Suppressor macrophage treated with lipopolysaccharide for 4 hours (primary cell): ENCODE data around the gene GTPBP6.
"Not testable (repeated sequence)": the region's sequence is repeated elsewhere in the genome, so short reads cannot be mapped to it uniquely, and the experiment has no call there.

ENCODE experiments used
- DNase-seq: peaks from one replicate; pipeline ENCODE4 v3.0.0-alpha.2; 2020

GTPBP6 gene

DNA sequence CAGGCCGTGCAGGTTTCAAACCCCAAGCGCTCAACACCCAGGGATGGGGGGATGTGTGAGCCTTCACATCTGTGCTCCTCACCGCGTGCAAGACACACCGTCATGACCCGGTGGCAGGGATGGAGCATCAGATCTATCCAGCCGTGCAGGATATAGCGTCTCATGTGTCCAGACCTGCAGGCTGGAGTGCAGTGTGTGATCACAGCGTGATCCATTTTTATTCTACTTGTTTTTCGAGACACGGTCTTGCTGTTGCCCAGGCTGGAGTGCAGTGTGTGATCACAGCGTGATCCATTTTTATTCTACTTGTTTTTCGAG, 32.7 kb upstream of the GTPBP6 start:
- not testable (repeated sequence) for DNase-seq

DNA sequence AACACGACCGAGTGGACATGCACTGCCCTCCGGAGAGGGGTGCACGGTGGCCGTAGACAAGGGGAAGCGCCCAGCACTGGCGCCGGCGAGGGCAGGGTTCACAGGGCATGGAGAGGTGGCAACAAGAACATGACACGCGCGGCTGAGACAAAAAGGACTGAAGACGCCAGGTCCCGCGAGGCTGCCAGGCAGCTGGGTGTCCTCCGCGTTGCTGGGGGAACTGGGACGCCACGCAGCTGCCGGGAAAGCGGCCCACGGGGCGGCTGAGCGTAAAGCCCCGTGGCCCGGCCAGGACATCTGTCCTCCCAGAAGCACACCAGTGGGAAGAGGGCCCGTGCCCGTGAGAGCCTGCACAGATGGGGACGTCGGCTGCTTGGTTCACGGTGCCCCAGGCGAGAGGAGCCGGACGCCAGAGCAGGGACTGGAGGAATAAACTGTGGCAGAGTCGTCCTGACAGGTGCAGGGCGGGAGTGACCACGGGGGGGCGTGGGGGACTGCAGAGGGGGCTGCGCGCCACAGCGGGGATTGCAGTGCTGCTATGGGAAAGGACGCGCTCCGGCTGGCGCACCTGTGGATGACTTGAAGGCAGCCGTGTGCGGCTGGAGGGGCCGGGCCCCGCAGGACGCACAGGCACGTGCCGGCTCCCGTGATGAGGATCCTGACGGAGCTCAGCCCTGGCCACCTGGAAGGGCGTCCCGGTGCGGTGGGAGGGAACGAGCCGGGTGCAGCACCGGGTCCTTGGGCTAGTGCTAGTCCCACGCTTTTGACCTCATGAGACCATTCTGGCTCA, 32.1 kb upstream of the GTPBP6 start:
- no peak for DNase-seq

DNA sequence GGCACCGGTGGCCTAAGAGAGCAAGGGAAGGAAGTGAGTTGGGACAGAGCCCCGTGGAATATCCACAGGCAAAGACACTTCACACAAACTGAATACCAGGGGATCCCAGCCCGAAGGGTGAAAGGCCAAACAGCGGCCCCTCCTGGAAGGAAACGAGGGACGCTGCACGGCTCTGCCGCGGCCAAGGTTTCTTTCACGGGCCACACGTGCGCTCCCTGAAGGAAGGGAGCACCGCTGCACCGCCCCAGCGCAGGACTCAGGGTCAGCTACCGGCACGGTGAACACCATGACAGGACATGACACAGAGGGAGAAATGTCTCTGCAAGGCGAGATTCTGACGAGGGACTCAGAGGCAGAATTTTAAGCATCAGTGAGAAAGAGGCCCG, 31.5 kb upstream of the GTPBP6 start:
- no peak for DNase-seq

DNA sequence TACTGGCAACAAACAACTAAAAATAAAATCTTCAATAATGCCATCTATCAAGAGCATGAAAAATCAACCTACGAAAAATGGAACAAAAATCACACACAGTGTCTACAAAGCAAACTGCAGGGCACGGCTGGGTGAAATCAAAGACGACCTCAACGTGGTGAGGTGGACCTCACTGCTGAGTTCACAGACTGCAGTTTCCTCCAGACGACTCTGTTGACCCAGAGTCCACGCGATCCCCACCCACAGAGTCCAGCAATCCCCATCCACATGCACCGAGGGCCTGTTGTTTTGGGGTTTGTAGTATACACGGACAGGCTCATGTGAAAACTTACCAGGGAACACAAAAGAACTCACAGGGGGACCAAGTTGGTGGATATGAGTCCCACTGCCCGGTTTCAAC, 31.1 kb upstream of the GTPBP6 start:
- DNase-seq: no peak

DNA sequence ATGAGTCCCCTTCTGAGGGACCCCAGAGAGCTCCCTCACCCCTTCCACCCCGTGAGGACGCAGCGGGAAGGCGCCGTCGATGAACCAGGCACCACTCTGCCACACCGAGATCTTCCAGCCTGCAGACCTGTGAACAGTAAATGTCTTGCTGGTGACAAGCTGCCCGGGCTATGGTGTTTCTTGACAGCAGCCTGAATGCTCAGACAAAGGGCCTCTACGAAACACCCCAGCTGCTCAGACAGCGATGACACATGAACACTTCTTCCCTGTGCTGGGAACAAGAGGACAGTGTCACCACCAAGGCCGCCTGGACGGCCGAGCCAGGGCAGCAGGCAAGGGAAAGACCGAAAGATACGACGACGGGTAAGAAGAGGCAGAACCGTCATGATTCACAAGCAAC, 30.6 kb upstream of the GTPBP6 start:
- DNase-seq: no peak

DNA sequence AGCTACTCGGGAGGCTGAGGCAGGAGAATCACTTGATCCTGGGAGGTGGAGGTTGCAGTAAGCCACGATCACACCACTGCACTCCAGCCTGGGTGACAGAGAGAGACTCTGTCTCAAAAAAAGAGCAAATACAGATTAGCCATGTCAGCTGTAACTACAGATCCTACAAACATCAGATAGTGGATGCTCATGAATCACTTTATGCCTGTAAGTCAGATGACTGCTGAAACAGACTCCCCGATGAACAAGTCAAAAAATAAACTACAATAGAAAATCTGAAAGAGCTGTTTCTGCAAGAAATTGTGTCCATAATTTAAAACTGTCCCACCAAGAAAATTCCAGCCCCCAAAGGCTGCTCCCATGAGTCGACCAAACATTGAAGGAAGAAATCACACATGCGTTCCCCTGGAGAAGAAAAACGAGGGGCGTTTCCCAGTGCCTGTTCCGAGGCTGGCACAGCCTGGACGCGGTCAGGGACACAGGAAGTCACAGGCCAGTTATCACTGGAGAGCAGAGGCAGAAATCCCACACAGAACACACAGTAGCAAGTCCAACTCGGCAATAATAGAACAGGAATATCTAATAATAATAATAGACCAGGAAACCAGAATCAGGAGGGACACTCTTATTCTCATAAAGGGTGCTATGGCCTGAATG, 30.0 kb upstream of the GTPBP6 start:
- DNase-seq: no peak

DNA sequence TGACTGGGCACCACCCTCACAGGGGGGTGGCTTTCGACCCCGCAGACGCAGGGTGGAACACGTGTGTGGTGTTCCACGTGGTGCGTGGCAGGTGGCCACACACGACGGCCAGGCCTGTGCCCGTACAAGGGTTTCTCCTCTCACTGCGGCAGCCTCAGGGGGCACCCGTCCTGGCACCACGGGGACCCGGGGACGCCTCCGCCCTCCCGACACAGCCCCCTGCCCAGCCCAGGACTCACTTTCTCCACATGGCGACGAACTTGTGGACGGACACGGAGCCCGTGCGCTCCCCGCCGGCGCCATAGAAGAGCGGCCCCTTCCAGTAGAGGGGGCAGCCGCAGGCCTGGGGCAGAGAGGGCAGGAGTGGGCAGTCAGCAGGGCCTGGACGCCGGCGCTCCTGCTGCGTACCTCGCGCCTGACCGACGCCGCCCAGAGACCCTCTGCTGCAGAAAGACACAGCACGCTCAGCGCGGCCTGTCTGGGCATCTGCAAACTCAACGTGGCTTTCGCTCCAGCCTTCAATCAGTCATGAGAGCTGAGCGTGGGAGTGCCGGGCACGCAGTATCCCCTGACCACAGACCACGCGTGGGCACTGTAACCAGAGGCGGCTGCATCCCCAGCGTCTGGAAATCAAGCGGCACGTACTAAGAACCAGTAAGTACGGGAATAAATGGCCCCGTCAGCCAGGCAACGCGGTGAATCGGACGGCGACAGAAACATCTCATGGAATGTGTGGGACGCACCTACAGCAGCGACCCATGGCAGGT, 28.9 kb upstream of the GTPBP6 start:
- no peak for DNase-seq

DNA sequence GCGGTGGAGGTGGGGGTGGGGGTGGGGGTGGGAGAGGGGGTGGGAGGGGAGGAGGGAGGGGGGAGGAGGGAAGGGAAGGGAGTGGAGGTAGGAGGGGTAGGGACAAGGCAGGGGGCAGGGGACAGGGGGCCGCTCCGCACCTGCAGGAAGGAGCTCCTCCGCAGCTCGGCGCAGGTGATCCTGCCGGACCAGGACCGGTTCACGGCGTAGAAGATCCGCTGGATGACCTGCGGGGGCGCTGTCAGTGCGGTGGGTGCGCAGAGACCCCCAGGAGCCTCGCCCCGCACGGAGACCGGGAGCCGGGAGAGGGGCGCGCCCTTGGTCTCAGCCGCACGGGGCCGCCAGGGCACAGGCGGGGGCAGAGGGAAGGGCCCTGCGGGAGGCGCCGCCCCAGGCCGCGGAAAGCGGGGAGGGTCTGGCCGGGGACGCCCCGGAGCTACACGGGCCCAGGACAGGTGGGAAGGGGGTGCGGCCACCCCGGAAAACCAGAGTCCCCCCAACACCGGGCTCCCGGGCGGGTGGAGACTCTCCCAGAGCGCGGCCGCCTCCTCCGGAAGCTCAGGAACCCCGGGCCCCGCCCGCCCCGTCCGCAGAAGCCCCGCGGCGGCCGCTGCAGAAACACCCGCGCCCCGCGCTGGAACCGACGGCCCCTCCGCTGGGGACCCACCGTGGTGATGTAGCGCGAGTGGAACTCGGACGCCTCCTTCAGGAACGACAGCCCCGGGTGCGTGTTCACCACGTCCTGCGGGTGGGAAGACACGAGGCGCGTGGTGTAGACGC, 27.6 kb upstream of the GTPBP6 start:
- no peak for DNase-seq

DNA sequence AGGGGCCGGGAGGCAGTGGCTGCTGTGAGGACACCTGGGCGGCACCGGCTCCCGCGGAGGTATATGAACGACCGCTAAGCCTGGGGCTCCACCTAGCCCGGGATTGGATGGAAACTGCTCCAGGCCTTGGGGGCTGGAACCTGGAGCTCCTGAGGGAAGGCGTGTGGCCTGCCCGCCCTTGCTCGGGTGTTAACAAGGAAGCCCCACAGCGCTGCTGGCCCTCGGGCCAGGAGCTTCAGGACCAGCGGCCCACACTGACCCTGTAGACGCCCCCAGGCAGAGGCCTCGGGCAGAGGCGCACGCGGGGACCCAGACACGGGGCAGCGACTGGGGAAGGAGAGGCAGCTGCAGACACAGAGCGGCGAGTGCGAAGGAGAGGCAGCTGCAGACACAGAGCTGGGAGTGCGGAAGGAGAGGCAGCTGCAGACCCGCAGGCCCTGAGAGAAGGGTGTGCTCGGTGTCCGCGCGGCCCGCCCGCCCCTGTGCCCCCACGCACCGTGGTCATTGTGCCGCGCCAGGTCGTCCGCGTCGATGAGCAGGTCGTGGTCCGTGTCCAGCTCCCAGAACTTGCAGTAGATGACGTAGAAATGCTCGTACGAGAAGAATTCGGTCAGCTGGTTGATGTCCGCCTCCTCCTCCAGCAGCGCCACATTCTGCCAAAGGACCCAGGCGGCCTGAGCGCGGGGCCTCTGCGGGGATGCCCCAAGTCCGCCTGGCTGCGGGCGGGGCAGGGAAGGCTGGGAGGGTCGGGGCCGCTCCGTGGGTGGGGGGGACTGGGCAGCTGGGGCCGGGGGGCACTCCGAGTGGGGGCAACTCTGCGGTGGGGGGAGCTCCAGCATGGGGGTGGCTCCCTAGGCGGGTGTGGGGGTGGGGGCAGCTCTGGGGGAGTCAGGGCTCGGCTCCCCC, 26.7 kb upstream of the GTPBP6 start:
- DNase-seq: no peak

DNA sequence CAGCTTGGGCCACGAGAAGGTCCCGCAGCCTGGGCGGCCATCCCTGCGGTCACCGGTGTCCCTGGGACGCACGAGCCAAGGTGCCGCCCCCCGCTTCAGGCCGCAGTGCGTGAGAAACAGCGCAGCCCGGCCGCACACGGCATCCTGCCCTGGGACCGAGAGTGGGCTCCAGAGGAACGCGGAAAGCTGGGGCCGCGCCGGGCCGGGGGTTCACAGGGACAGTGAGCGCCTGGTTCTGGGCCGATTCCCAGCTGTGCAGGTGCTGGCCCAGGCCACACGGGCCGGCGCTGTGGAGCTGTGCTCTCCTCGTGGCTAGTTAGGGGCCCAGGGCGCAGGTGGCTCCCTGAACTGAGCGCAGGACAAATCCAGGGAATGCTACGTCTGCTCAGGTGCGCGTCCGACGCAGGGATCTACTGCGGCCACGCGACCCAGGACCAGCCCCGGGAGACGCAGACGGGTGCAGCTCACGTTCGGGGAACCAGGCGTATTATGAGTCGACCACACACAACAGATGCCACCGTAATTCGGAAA, 25.8 kb upstream of the GTPBP6 start:
- no peak for DNase-seq

DNA sequence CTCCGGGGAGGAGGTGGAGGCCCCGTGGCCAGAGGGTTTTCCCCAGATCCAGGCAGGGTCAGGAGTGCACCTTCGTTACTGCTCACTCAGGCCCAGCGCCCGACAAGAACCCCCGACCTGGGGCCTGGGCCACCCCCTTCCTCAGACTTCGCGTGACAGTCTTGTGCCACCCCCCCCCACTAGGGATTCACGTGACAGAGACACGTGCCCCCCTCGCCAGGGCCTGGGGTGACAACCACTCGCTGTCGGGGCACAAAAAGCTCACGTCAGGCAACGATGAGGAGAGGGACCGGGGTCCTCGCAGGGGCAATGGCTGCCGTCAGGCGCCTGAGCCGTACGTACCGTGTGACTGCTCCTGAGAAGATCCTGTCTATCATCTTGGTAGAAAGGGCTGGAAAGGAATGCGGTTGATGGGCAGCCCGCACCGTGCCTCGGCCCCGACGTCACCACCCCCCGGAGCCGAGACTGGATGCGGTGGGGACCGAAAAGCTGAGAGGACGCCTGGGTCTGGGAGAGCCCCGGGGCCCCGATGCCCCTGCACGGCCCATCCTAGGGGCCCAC, 23.0 kb upstream of the GTPBP6 start:
- no peak for DNase-seq

DNA sequence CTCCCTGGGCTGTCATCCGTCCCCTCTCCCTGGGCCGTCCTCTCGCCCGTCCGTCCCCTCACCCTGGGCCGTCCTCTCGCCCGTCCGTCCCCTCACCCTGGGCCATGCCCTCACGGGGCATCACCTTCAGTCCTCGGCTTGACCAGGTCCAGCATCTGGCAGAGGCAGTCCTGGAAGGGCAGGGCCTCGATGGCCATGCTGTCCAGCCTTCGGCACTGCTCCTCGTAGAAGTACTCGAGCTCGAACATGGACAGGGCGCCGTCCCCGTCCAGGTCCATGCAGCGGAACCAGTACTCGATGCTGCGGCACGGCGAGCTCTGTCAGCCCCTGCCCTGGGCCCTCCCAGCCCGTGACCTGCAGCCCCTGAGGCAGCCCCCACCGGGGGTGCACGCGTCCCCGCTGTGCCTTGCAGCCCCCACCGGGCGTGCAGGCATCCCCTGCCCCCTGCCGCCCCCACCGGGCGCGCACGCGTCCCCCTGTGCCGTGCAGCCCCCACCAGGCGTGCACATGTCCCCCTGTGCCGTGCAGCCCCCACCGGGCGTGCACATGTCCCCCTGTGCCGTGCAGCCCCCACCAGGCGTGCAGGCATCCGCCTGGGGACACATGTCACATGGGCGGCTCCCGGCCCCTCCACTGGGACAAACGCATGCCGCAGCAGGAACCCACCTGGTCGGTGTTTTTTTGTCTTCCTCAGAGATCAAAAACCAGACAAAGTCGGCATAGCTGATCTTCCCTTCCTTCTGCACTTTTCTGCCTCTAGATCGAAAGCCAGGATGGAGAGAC, 22.2 kb upstream of the GTPBP6 start:
- DNase-seq: no peak

DNA sequence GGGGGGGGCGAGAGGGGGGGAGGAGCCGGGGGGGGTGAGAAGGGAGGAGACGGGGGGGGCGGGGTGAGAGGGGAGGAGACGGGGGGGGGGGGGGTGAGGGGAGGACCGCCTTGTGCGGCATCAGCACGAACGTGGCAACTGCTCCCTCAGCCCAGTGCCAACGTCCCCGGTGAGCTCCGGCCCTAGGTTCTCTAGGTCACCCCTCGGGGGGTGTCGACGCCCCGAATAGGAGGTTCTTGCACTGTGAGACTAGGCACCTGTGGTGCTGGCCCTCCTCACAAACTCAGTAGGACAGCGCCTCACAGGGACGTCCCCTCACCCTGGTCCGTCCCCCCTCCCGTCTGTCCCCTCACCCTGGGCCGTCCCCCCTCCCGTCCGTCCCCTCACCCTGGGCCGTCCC, 21.5 kb upstream of the GTPBP6 start:
- no peak for DNase-seq

DNA sequence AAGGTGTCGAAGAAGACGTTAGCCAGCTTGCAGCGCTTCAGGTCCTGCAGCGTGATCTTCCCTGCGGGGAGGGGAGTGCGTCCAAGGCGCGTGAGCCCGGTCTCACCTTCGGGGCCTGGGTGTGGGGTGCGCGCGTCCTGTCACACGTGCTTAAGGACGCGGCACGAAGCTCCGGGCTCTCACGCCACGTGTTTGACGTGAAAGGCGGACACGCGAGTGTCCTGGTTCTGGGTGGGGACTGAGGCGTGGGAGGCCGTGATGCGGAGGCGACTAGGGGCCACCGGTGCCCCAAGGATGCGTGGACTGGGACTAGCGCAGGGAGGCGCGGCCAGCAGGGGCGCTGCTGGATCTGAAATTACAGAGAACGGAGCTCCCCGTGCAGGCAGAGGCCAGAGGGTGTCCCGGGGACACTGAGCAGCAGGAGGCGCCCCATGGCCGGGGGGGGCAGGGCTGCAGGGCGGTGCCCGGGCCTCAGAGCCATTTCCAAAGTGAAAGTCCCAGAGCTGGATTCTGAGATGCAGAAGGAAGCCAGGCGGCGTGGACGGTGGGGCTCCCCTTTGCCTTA, 20.3 kb upstream of the GTPBP6 start:
- no peak for DNase-seq

DNA sequence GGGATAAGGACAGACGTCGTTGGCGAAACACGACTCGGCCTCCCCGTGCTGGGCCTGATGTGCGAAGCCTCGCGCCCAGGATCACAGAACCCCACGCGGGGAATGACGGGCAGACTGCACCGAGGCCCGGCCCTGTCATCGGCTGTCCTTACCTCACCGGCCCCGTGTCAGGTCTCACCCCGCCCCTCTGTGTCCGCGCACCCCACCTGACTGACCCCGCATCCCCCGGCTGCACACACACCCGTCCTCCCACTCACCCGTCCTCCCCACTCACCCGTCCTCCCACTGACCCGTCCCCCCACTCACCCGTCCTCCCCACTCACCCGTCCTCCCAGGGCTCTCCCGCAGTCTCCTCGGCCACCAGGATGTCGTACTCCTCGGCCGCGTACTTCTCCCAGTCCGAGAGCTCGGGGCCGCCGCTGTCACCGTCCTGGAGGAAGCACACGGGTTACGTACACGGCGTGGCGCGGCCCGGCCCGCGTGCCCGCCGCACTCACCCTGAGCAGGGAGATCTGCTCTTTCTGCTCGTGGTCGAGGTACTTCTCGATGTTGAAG, 19.8 kb upstream of the GTPBP6 start:
- DNase-seq: no peak

DNA sequence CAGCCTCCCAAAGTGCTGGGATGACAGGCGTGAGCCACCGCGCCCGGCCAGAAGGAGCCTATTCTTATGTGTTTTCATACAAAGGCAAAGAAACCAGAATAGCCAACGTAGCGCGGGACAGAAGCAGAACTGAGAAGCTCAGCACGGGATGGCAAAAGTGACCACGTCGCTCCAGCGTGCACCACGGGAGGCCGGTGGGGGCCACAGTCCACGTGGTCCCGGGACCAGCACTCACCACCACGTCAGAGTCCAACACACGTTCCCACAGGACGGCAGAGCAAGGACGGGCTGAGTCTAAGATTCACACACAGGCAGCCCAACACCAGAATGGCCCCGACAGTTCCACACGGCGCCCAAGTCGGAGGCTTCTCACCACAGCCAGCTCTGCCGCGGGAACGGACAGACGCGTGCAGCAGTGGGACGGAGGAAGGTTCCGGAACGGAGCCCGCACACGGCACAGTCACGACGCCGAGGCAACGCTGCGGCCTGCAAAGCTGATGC, 18.8 kb upstream of the GTPBP6 start:
- DNase-seq: no peak

DNA sequence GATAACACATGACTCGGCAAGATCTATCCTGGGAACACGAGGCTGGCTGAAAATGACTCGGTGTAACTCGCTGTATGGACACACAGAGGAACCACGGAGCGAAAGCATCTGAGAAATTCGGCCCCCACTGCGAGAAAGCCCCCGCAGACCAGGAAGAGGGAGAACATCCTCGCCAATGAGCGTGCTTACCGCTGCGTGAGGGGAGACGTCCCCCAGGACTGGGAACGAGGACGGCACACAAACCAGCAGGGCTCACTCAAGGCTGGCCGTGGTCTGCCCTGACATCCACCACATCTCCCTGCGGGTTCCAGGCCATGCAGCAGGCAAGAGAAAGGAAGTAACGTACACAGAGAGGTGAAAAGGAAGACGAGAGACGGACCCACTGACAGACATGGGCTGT, 17.6 kb upstream of the GTPBP6 start:
- no peak for DNase-seq

DNA sequence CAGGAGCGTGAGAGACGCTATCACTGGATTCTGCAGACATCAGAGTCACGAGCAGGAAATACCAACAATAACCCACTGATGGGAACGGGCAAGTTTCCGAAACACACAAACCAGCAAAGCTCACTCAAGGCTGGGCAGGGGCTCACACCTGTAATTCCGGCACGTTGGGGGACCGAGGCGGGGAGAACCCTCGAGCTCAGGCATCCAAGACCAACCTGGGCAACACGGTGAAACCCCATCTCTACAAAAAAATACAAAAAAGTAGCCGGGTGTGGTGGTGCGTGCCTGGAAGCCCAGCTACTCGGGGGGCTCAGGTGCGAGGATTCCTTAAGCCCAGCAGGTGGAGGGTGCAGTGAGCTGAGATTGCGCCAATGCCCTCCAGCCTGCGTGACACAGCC, 17.2 kb upstream of the GTPBP6 start:
- no peak for DNase-seq

DNA sequence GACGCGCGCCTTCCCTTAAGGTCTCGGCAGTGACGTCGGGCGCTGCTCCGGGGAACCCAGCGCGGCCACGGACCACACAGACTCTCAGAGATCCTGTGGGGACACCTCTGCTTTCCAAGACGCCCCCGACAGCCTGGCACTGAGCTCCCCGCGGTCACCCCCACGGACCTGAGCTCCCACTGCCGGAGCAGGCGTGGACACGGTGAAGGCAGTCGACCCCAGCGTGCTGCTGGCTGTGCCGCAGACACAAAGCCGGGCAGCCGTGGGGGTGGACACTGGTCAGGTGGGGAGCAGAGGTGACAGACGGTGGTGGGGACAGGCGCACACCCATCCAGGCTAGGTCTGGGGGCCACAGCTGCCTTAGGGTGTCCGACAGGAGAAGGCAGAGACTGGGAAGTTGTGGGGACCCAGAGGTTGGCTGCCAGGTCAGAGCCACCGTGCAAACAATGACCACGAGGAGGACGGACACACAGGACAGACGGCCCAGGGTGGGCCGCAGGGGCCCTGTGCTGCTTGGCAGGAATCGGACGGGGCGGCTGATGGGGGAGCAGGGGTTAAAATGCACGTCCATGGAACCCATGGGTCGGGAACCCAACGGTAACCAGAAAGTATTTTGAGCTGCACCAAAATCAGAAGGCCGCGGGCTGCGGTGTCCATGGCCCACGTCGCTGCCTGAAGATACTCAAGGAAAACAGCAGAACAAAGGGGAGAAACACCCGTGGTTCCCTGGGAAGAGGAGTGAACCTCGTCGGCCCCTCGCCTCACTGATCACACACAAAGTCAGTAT, 16.6 kb upstream of the GTPBP6 start:
- DNase-seq: no peak
